A673 (cell line): ENCODE measurements around the gene DPYSL5.

Source experiments
- CTCF ChIP-seq: fragments of 300-800, 200-600 bp; sonication (generic); conservative IDR thresholded peaks from 2 replicates; pipeline ENCODE4 v1.5.1; 2017; ENCODE audit warnings: low read depth, mild to moderate bottlenecking, antibody characterized with exemption, low read length, moderate library complexity, mixed read lengths
- EZH2 ChIP-seq: fragments of 200-600 bp; sonication (generic); IDR thresholded peaks from 2 replicates; pipeline ENCODE4 v1.6.1; 2017; ENCODE audit warnings: borderline replicate concordance, low read depth, mild to moderate bottlenecking, mixed read lengths, antibody characterized with exemption, low read length; ENCODE audit not compliant: poor library complexity, severe bottlenecking

- no peak for TF ChIP-seq CTCF
- TF ChIP-seq EZH2, result no peak
Observed at GRCh38 chr2:26970244-26970927, 122.5 kb downstream of the DPYSL5 start, which contains the start of gene MAPRE3.
